ENCODE data around the gene MRPS10. TPM values are rescaled to one million over a fixed set of nuclear protein-coding genes. Genes with fewer than 3 reads are reported as not detected.

MRPS10 gene
- total and polyA plus RNA-seq, 2 donors (not counting 3 experiments of a cell fraction or from before 2014, with no cell fraction given): 23.2 to 37.7 TPM

DNA sequence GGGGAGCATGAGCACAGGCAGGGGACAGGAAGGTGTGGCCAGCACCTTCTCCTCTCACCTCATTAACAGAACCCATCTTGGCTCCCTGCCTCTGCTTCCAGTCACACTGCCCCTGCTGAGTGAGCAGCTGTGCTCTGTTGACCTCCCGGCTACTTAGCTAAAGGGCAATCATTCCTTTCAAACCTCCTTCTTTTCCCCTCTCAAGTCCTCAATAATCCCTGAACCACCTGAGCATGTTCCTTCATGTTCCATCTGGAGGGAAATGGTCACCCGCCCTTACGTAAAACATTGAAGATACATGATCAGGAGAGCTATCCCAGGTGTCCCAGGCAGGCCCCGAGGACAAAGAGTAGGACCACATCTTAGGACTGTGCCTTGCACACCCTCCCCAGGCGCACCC lies 21.7 kb upstream of the MRPS10 start:
- BruUV-seq (replicated peaks): no TSS peak
- intact Hi-C loops (cut with micrococcal nuclease) (no loop called here), dilution Hi-C loops (cut with MboI; ENCODE audit: extremely low pct_ligation_motif_present, low sequenced_read_pairs) (no loop called here)
- DNase-seq (ENCODE audit: low read depth, low spot score) (no peak), FAIRE-seq (no peak)
- CTCF ChIA-PET: interaction anchor here (1.3 kb wide), 1 partner anchor 308 kb away, joined by 6 read pairs; no protein-coding TSS in a partner anchor
- Histone ChIP-seq H3K4me3 (replicated peaks in 1 of 3; ENCODE audit: insufficient read depth in 1 of 3, low read depth in 1 of 3, low read length in 3 of 3) (no peak overlapping the region), H3K9me3 (replicated peaks; ENCODE audit: control insufficient read depth, insufficient read depth, low read length) (no peaks in the 10 kb centered on the region), H3K4me2 (ENCODE audit: insufficient read depth, low read length) (no peak overlapping the region), H3K36me3 (ENCODE audit: control insufficient read depth in 2 of 2, extremely low read depth in 1 of 2, insufficient read depth in 2 of 2, low read length in 2 of 2) (no peaks in the 10 kb centered on the region), H3K27me3 (ENCODE audit: control insufficient read depth in 2 of 2, insufficient read depth in 2 of 2, low read length in 2 of 2) (no peaks in the 10 kb centered on the region), H3K4me1 (ENCODE audit: control insufficient read depth, extremely low read depth, insufficient read depth, low read length) (no peaks in the 10 kb centered on the region), H4K20me1 (replicated peaks; ENCODE audit: control insufficient read depth, extremely low read depth, insufficient read depth, low read length) (no peaks in the 10 kb centered on the region), H3K9me1 (replicated peaks; ENCODE audit: control insufficient read depth, extremely low read depth, insufficient read depth, low read length) (no peaks in the 10 kb centered on the region), H3K79me2 (ENCODE audit: control insufficient read depth, insufficient read depth, low read length) (no peaks in the 10 kb centered on the region), H3K27ac (ENCODE audit: insufficient read depth, low read depth, low read length) (no peak overlapping the region), H2AFZ (ENCODE audit: low read depth, low read length) (no peak overlapping the region), H3K9ac (replicated peaks; ENCODE audit: extremely low read depth, insufficient read depth, low read length) (no peak overlapping the region)
- POLR2A ChIA-PET: no interaction called here
- TF ChIP-seq MYC (IDR thresholded peaks at IDR 0.05; ENCODE audit: low read depth, low read length): no peak
- TF ChIP-seq GATA2 (IDR thresholded peaks at IDR 0.05; ENCODE audit: insufficient read depth, insufficient read length, low read depth, low read length): no peak

DNA sequence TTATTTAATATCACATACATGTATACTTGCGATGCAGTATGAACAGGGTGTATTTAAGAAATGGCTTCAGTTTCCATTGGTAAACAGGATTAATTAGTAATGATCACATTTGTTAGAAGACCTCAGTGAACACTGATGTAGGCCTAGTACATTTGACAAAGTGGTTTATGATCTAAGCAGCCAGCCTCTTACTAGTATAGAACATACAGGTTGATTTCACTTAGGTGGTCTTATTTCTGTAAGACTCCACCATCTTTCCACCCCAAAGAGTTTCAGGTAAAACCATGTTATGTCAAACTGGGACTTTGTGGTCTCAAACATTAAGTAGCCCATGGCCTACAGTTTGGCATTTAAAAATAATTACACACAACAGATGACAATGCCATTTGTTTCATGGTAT lies 20.2 kb upstream of the MRPS10 start:
- intact Hi-C loops (cut with micrococcal nuclease) (no loop called here), dilution Hi-C loops (cut with MboI; ENCODE audit: extremely low pct_ligation_motif_present, low sequenced_read_pairs) (no loop called here)
- no peaks in the 10 kb centered on the region for H3K36me3 ChIP-seq (ENCODE audit: control insufficient read depth in 2 of 2, extremely low read depth in 1 of 2, insufficient read depth in 2 of 2, low read length in 2 of 2)
- no peaks in the 10 kb centered on the region for H3K9me3 ChIP-seq (replicated peaks; ENCODE audit: control insufficient read depth, insufficient read depth, low read length)
- no peak overlapping the region for H2AFZ ChIP-seq (ENCODE audit: low read depth, low read length)
- CTCF ChIA-PET: no interaction called here
- no peak overlapping the region for H3K4me3 ChIP-seq (replicated peaks in 1 of 3; ENCODE audit: insufficient read depth in 1 of 3, low read depth in 1 of 3, low read length in 3 of 3)
- no peaks in the 10 kb centered on the region for H3K27me3 ChIP-seq (ENCODE audit: control insufficient read depth in 2 of 2, insufficient read depth in 2 of 2, low read length in 2 of 2)
- H3K9ac ChIP-seq (replicated peaks; ENCODE audit: extremely low read depth, insufficient read depth, low read length): no peak overlapping the region
- no peak for FAIRE-seq
- no peaks in the 10 kb centered on the region for H3K9me1 ChIP-seq (replicated peaks; ENCODE audit: control insufficient read depth, extremely low read depth, insufficient read depth, low read length)
- H3K27ac ChIP-seq (ENCODE audit: insufficient read depth, low read depth, low read length): no peak overlapping the region
- TF ChIP-seq JUN (IDR thresholded peaks at IDR 0.05; ENCODE audit: borderline replicate concordance, insufficient read depth, insufficient read length, low read depth): no peak
- no peak for TF ChIP-seq POLR2AphosphoS5 (IDR thresholded peaks at IDR 0.05; ENCODE audit: insufficient read depth, low read depth, low read length)
- TF ChIP-seq FOS (IDR thresholded peaks at IDR 0.05; ENCODE audit: borderline replicate concordance, insufficient read depth, low read length): no peak
- no peak for TF ChIP-seq GATA2 (IDR thresholded peaks at IDR 0.05; ENCODE audit: insufficient read depth, insufficient read length, low read depth, low read length)
- no peak for TF ChIP-seq MYC (IDR thresholded peaks at IDR 0.05; ENCODE audit: low read depth, low read length)
- TF ChIP-seq POLR2A (IDR thresholded peaks at IDR 0.05; ENCODE audit: low read depth, low read length): no peak
- TF ChIP-seq EZH2 (IDR thresholded peaks at IDR 0.05; ENCODE audit: borderline replicate concordance, low read depth, low read length, severe bottlenecking): no peak
- TF ChIP-seq, protein P1, sequence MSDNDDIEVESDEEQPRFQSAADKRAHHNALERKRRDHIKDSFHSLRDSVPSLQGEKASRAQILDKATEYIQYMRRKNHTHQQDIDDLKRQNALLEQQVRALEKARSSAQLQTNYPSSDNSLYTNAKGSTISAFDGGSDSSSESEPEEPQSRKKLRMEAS (IDR thresholded peaks at IDR 0.05; ENCODE audit: insufficient read depth, insufficient read length): no peak
- TF ChIP-seq, protein P2, sequence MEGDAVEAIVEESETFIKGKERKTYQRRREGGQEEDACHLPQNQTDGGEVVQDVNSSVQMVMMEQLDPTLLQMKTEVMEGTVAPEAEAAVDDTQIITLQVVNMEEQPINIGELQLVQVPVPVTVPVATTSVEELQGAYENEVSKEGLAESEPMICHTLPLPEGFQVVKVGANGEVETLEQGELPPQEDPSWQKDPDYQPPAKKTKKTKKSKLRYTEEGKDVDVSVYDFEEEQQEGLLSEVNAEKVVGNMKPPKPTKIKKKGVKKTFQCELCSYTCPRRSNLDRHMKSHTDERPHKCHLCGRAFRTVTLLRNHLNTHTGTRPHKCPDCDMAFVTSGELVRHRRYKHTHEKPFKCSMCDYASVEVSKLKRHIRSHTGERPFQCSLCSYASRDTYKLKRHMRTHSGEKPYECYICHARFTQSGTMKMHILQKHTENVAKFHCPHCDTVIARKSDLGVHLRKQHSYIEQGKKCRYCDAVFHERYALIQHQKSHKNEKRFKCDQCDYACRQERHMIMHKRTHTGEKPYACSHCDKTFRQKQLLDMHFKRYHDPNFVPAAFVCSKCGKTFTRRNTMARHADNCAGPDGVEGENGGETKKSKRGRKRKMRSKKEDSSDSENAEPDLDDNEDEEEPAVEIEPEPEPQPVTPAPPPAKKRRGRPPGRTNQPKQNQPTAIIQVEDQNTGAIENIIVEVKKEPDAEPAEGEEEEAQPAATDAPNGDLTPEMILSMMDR (IDR thresholded peaks at IDR 0.05; ENCODE audit: extremely low read depth in 1 of 2, insufficient read depth in 1 of 2, low read depth in 1 of 2, low read length in 2 of 2): no peak
- H3K4me1 ChIP-seq (ENCODE audit: control insufficient read depth, extremely low read depth, insufficient read depth, low read length): no peaks in the 10 kb centered on the region
- no peak for DNase-seq (ENCODE audit: low read depth, low spot score)
- POLR2A ChIA-PET: no interaction called here
- H4K20me1 ChIP-seq (replicated peaks; ENCODE audit: control insufficient read depth, extremely low read depth, insufficient read depth, low read length): no peaks in the 10 kb centered on the region
- no peaks in the 10 kb centered on the region for H3K79me2 ChIP-seq (ENCODE audit: control insufficient read depth, insufficient read depth, low read length)
- no peak overlapping the region for H3K4me2 ChIP-seq (ENCODE audit: insufficient read depth, low read length)
- no TSS peak for BruUV-seq (replicated peaks)
